KMS-11 (cell line): ENCODE measurements around the gene ANK3.

ENCODE experiments used
- H2AFZ ChIP-seq: fragments of 200-600 bp; sonication (generic); 2 replicates; pipeline ENCODE4 v1.6.1; 2016; ENCODE audit warnings: antibody characterized with exemption, mixed run types, low read depth
- H3K27ac ChIP-seq: fragments of 200-600 bp; sonication (generic); 2 replicates; pipeline ENCODE4 v1.6.1; 2016; ENCODE audit warnings: mild to moderate bottlenecking, mixed run types
- H3K27me3 ChIP-seq: fragments of 200-600 bp; sonication (generic); 2 replicates; pipeline ENCODE4 v1.6.1; 2017; ENCODE audit warnings: mild to moderate bottlenecking, low read depth, mixed run types, moderate library complexity; ENCODE audit not compliant: insufficient read depth
- H3K36me3 ChIP-seq: fragments of 200-600 bp; sonication (generic); 2 replicates; pipeline ENCODE4 v1.6.1; 2017; ENCODE audit warnings: mild to moderate bottlenecking, mixed run types; ENCODE audit not compliant: insufficient read depth
- H3K4me1 ChIP-seq: fragments of 200-600 bp; sonication (generic); 2 replicates; pipeline ENCODE4 v1.6.1; 2016; ENCODE audit warnings: mild to moderate bottlenecking, low read depth, mixed run types; ENCODE audit not compliant: poor library complexity, severe bottlenecking
- H3K4me2 ChIP-seq: fragments of 200-600 bp; sonication (generic); 2 replicates; pipeline ENCODE4 v1.7.0; 2016; ENCODE audit warnings: mild to moderate bottlenecking, mixed run types
- H3K4me3 ChIP-seq: fragments of 200-600 bp; sonication (generic); IDR thresholded peaks from 2 replicates; pipeline ENCODE4 v1.6.1; 2017; ENCODE audit warnings: low read depth, low read length, mixed read lengths; ENCODE audit not compliant: insufficient read depth
- H3K79me2 ChIP-seq: fragments of 200-600 bp; sonication (generic); 2 replicates; pipeline ENCODE4 v1.6.1; 2016; ENCODE audit warnings: low read depth, mixed run types; ENCODE audit not compliant: insufficient read depth
- H3K9ac ChIP-seq: fragments of 200-600 bp; sonication (generic); 2 replicates; pipeline ENCODE4 v1.6.1; 2016; ENCODE audit warnings: mild to moderate bottlenecking, mixed run types
- H4K20me1 ChIP-seq: fragments of 200-600 bp; sonication (generic); 2 replicates; pipeline ENCODE4 v1.6.1; 2016; ENCODE audit warnings: mild to moderate bottlenecking, mixed run types; ENCODE audit not compliant: insufficient read depth
- CTCF ChIP-seq: fragments of 200-600 bp; sonication (generic); conservative IDR thresholded peaks from 2 replicates; pipeline ENCODE4 v1.6.1; 2017; ENCODE audit warnings: low read depth, mild to moderate bottlenecking, antibody characterized with exemption, low read length, moderate library complexity, mixed read lengths

Gene ANK3

GRCh38 chr10:59991661-59992060 lies 398.0 kb downstream of the ANK3 start:
- H3K79me2 ChIP-seq, result no peaks in the 10 kb centered on the region
- H3K27me3 ChIP-seq, result no peaks in the 10 kb centered on the region
- no peaks in the 10 kb centered on the region for H3K4me1 ChIP-seq
- H3K9ac ChIP-seq, result no peak overlapping the region
- no peak overlapping the region for H3K27ac ChIP-seq
- no peak for TF ChIP-seq CTCF
- H4K20me1 ChIP-seq, result no peaks in the 10 kb centered on the region
- H3K4me2 ChIP-seq, result no peak overlapping the region
- no peak overlapping the region for H2AFZ ChIP-seq
- no peaks in the 10 kb centered on the region for H3K36me3 ChIP-seq
- H3K4me3 ChIP-seq, result no peak overlapping the region

- Histone ChIP-seq H3K27me3 (no peaks in the 10 kb centered on the region), H3K4me2 (no peak overlapping the region), H3K4me3 (no peak overlapping the region), H3K79me2 (no peaks in the 10 kb centered on the region), H3K36me3 (no peaks in the 10 kb centered on the region), H3K4me1 (no peaks in the 10 kb centered on the region), H3K9ac (no peak overlapping the region), H2AFZ (no peak overlapping the region), H3K27ac (no peak overlapping the region), H4K20me1 (no peaks in the 10 kb centered on the region)
- no peak for TF ChIP-seq CTCF
Measured at GRCh38 chr10:59991117-59991516, 398.6 kb downstream of the ANK3 start.

GRCh38 chr10:59985639-59986038 lies 404.0 kb downstream of the ANK3 start:
- Histone ChIP-seq H3K4me1 (no peaks in the 10 kb centered on the region), H3K36me3 (no peaks in the 10 kb centered on the region), H3K4me3 (no peak overlapping the region), H4K20me1 (no peaks in the 10 kb centered on the region), H3K79me2 (no peaks in the 10 kb centered on the region), H2AFZ (no peak overlapping the region), H3K27me3 (no peaks in the 10 kb centered on the region), H3K4me2 (no peak overlapping the region), H3K9ac (no peak overlapping the region), H3K27ac (no peak overlapping the region)
- TF ChIP-seq CTCF, result no peak

GRCh38 chr10:59984415-59984814 lies 405.3 kb downstream of the ANK3 start:
- no peak overlapping the region for H3K4me3 ChIP-seq
- H3K4me2 ChIP-seq, result no peak overlapping the region
- H3K36me3 ChIP-seq, result no peaks in the 10 kb centered on the region
- no peaks in the 10 kb centered on the region for H3K79me2 ChIP-seq
- H4K20me1 ChIP-seq, result no peaks in the 10 kb centered on the region
- no peak overlapping the region for H3K27ac ChIP-seq
- no peak overlapping the region for H2AFZ ChIP-seq
- H3K4me1 ChIP-seq, result no peaks in the 10 kb centered on the region
- TF ChIP-seq CTCF, result no peak
- no peaks in the 10 kb centered on the region for H3K27me3 ChIP-seq
- no peak overlapping the region for H3K9ac ChIP-seq

- Histone ChIP-seq H3K36me3 (no peaks in the 10 kb centered on the region), H4K20me1 (no peaks in the 10 kb centered on the region), H2AFZ (no peak overlapping the region), H3K27ac (no peak overlapping the region), H3K4me1 (no peaks in the 10 kb centered on the region), H3K79me2 (no peaks in the 10 kb centered on the region), H3K4me2 (no peak overlapping the region), H3K4me3 (no peak overlapping the region), H3K9ac (no peak overlapping the region), H3K27me3 (no peaks in the 10 kb centered on the region)
- no peak for TF ChIP-seq CTCF
Measured at GRCh38 chr10:59980356-59980755, 409.3 kb downstream of the ANK3 start.
